SU-DHL-6 (cell line): ENCODE data around the gene SLC38A1.

Experiments
- CTCF ChIP-seq: fragments of 200-600 bp; sonication (generic); IDR thresholded peaks from one replicate; pipeline ENCODE4 v1.5.1; 2017; ENCODE audit warnings: antibody characterized with exemption, mild to moderate bottlenecking, low read length, moderate library complexity; ENCODE audit not compliant: insufficient read depth, poor library complexity, severe bottlenecking
- EZH2phosphoT487 ChIP-seq: fragments of 200-600 bp; sonication (generic), shearing (Covaris generic); conservative IDR thresholded peaks from 2 replicates; pipeline ENCODE4 v1.6.1; 2018; ENCODE audit warnings: mild to moderate bottlenecking, antibody characterized with exemption, low read length, moderate library complexity, mixed read lengths

- TF ChIP-seq CTCF (no peak), EZH2phosphoT487 (no peak)
These were observed 792 bp upstream of the SLC38A1 start for GRCh38 chr12:46269429-46270241.
